Omental fat pad (tissue), 4 donors: Measurements from ENCODE around the gene NPR3. TPM values are rescaled to one million over a fixed set of nuclear protein-coding genes. Genes with fewer than 3 reads are reported as not detected.

ENCODE experiments used
- ATAC-seq: fragments of 150-250 bp; one replicate; pipeline ENCODE4 v1.9.1; 2016; ENCODE audit warnings: mild to moderate bottlenecking, moderate library complexity; ENCODE audit not compliant: low FRiP score
- DNase-seq: peaks from one replicate; pipeline ENCODE4 v3.0.0-alpha.2; 2019; ENCODE audit warnings: low spot score
- CTCF ChIP-seq, 3 donors: fragments of 450-650 bp; IDR thresholded peaks; one replicate each; pipeline ENCODE4 v1.5.1; 2016 to 2017; ENCODE audit warnings: antibody characterized with exemption in 3 of 3, mild to moderate bottlenecking in 3 of 3, moderate library complexity in 2 of 3
- total RNA-seq, 4 donors: library from RNA; depleted of rRNA; stranded (reverse); fragments of >200 nt; gene quantifications; one replicate each; pipeline ENCODE4 v1.1.0, GENCODE V29; 2016

The NPR3 gene
- total RNA-seq, 4 donors from 2014 or later, result 4.6 to 11.8 (median 6.5) TPM

- no peak for TF ChIP-seq CTCF (IDR thresholded peaks at IDR 0.05)
- DNase-seq, result no peak
- ATAC-seq, result no peak
Observed at GRCh38 chr5:32735512-32735911, 24.4 kb downstream of the NPR3 start.

GRCh38 chr5:32736842-32737241 is 25.7 kb downstream of the NPR3 start:
- DNase-seq (no peak), ATAC-seq (no peak)
- TF ChIP-seq CTCF (IDR thresholded peaks at IDR 0.05), result no peak

GRCh38 chr5:32740651-32741050 is 29.5 kb downstream of the NPR3 start:
- ATAC-seq, result no peak
- no peak for DNase-seq
- no peak for TF ChIP-seq CTCF (IDR thresholded peaks at IDR 0.05)

GRCh38 chr5:32745317-32745716 is 34.2 kb downstream of the NPR3 start:
- no peak for DNase-seq
- ATAC-seq, result no peak
- TF ChIP-seq CTCF (IDR thresholded peaks at IDR 0.05), result no peak

GRCh38 chr5:32752411-32752810 is 41.3 kb downstream of the NPR3 start:
- no peak for TF ChIP-seq CTCF (IDR thresholded peaks at IDR 0.05)
- DNase-seq (no peak), ATAC-seq (no peak)

GRCh38 chr5:32753051-32753450 is 41.9 kb downstream of the NPR3 start:
- no peak for TF ChIP-seq CTCF (IDR thresholded peaks at IDR 0.05)
- no peak for ATAC-seq
- no peak for DNase-seq

- TF ChIP-seq CTCF (IDR thresholded peaks at IDR 0.05), result no peak
- ATAC-seq (no peak), DNase-seq (no peak)
Observed at GRCh38 chr5:32753765-32754164, 42.6 kb downstream of the NPR3 start.
